HG03039 (cell line): ENCODE data around the gene SFXN1.
"Not testable (repeated sequence)": the region's sequence is repeated elsewhere in the genome, so short reads cannot be mapped to it uniquely, and the experiment has no call there.

Experiments used
- ATAC-seq: cut with Tn5 transposase; IDR thresholded peaks from one replicate; pipeline ENCODE4 v1.9.1; 2021; ENCODE audit warnings: mild to moderate bottlenecking, moderate library complexity; ENCODE audit not compliant: unreplicated experiment

Gene SFXN1

DNA sequence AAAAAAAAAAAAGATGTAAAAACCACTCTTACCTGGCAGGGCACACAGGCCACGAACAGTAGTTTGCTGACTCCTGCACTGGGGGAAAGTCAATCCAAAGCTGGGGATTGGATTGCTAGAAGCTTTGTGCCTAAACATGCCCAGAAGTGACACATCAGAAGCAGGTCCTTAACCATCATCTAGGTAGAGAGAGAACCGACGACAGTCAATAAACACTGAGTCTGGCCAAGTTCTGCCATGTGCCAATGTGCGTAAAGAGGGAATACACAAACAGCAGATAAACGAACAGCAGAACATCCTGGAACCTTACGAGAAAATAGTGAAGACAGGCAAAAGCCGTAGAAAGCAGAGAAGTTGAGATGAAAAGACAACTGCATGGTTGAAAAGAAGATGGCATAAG, 14.9 kb downstream of the SFXN1 start:
- no peak for ATAC-seq

DNA sequence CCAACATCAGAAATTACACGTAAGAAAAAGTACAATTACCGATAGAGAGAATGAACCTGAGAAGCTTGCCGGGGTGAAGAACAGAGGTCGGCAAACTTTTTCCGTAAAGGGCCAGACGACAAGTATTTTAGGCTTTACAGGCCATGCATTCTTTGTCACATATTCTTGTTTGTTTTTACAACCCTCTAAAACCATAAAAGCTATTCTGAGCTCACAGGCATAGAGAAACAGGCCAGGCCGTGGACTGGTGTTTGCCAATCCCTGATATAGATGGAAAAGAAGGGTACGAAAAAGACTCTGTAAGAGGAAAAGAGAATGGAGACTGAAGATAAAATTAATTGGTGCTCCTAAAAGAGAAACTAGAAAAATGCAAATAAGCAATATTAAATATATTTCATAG, 15.4 kb downstream of the SFXN1 start:
- ATAC-seq = no peak

DNA sequence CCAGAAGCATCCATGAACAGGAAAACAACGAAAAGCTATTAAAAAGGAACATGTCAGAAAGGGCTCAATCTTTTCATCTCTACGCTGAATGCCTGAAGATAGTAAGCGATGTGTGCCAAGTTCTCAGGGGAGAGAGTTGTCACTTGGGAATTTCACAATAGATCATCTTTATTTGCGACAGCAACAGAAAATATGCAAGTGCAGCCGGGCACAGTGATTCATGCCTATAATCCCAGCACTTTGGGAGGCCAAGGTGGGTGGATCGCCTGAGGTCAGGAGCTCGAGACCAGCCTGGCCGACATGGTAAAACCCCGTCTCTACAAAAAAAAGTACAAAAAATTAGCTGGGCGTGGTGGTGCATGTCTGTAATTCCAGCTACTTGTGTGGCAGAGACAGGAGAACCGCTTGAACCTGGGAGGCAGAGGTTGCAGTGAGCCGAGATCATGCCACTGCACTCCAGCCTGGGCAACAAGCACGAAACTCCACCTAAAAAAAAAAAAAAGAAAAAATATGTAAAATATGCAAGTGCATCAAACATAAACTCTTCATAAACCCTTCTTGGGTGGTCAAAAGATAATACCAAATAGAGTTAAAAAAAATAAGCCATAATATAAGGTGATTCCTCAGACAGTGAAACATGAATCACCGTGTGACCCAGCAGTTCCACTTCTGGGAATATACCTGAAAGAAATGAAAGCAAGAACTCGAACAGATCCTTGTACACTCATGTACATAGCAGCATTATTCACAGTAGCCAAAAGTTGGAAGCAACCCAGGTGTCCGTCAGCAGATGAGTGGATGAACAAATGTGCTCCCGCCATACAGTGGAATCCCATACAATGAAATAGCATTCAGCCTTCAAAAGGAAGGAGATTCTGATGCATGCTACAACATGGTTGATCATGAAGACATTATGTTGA, 16.2 kb downstream of the SFXN1 start:
- no peak for ATAC-seq

DNA sequence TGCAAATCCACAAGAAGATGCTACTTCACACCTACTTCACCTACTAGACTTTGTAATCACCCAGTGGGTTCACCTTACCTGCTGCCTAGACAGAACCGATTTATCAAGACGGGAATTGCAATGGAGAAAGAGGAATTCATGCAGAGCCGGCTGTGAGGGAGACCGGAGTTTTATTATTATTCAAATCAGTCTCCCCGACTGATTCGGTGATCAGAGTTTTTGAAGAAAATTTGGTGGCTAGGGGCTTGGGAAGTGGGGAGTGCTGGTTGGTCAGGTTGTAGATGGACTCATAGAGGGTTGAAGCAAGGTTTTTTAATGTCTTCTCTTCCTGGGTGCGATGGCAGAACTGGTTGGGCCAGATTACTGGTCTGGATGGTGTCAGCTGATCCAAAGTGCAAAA, 23.4 kb downstream of the SFXN1 start:
- no peak for ATAC-seq

- not testable (repeated sequence) for ATAC-seq
These were observed 29.3 kb downstream of the SFXN1 start for GRCh38 chr5:175507671-175508070.

- ATAC-seq = no peak
These were observed 30.5 kb downstream of the SFXN1 start for GRCh38 chr5:175508896-175509295.

GRCh38 chr5:175513297-175513696, 34.9 kb downstream of the SFXN1 start:
- ATAC-seq = no peak

DNA sequence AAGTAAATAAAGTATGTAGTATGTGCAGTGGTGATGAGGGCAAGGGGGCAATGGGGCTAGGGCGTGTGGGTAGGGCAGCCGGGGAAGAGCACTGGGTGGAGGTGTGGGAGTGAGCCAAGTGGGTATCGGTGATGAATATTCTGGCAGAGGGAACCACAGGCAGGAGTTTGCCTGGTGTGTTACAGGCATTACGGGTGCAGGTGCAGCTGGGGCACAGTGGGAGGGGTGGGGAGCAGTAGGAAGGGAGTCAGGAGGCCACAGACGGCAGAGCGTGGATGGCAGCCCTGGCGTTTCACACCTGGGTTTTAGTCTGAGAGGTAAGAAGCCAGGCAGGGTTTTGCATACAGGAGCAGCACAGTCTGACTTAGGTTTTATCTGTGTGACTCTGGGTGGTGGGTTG, 35.4 kb downstream of the SFXN1 start:
- no peak for ATAC-seq

DNA sequence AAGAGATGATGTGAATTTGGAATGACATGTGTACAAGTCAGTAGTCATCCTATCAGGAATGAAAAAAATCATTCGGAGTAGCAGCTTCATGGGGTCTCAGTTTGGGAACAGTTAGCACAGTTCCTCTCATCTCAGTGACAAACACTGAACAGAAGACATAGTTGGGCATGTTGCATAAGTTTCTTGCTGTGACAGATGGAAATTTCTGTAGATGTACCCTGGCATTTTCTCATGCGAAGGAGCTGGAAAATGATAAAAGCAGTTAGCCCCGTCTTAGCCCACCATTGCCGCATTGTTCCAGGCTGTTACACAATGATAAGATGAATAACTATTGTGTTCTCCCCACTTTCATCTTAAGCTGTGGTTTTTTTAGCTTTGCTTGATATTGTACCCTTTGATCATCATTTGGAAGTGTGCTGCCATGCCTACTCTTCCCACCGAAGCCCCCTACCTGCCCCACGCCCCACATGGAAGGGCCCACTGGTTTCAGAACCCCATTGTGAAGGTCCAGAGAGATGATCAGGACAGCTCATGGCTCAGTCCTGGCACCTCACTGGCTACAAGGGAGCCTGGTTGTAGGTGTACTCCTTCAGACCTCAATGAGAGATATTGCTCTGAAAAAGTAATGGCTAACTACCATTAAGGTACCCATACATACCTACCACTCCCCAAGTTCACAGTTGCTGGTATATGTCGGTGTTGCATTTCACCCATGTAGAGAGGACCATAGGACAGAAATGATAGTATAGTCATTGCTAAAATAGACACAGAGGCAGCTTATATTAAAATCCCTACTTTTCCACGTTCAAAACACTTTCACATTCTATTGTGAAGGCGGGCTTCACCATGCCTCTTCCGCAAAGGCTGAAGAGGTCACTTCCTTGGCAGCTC, 38.8 kb downstream of the SFXN1 start:
- no peak for ATAC-seq

GRCh38 chr5:175517824-175518450, 39.6 kb downstream of the SFXN1 start:
- ATAC-seq = no peak

DNA sequence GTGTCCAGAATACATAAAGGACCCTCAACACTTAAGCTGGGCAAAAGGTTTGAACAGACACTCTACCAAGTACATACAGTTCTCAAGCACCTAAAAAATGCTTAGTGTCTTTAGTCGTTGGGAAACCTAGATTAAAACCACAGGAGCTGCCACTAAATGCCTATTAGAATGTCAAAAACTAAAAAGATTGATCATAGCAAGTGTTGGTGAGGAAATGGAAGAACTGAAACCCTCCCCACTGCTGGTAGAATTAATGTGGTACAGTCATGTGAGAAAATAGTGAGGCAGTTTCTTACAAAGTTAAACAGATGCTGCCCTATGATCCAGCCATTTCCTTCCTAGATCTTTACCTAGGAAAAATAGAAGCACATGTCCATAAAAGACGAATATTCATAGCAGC, 40.6 kb downstream of the SFXN1 start:
- no peak for ATAC-seq

- no peak for ATAC-seq
These were observed 42.0 kb downstream of the SFXN1 start for GRCh38 chr5:175520321-175520720.

DNA sequence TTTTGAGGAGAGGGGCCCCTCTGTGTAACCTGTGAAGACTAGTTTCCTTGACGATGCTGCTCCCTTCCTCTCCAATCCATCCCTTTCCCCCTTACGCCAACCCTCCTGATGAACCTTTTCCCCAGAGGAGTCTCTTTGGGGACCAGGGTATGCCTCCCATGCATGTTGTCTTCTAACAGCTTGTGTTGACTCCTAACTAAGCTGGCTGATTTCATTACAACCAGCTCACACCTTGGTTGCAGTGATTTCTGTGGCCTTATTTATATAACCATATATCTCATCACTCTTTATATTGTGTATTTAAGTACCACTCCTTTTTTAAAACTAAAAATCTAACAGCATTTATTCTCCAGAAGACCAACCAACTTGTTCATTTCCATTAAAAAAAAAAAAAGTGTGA, 42.5 kb downstream of the SFXN1 start:
- ATAC-seq = no peak

- no peak for ATAC-seq
These were observed 43.0 kb downstream of the SFXN1 start for GRCh38 chr5:175521313-175521833.

DNA sequence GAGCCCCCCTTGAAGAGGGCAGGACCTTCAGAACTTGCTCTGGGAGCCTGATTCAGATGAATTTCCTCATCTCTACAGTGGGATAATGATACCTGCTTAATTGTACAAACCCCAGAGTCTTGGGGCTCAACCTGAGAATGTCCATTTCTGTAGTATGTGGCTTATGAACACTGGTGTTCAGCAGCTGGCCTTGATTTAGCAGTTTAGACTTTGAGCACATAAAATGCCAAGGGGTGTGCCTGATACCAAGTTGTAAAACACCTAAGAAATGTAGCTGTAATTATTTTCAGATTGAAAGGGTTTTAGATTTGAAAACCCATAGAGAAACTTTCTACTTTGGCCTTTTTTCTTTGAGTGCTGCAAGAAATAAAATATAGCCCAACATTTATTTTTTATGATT, 44.9 kb downstream of the SFXN1 start:
- no peak for ATAC-seq

DNA sequence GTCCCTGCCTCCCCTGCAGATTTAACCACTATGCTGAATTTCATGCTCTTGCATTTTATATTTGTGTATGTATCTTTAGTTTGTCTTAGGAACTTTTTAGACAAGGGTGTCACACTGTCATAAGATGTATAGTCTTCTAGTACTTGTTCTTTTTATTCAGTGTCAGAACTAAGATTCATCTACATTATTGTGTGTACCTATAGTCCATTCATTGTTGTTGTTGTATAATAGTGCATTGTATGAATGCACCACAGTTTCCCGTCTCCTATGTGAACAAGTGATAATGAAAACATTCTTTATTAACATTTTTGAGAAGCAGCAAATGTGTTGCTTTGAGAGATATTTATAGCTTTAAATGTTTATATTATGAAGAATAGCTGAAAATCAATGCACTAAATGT, 45.9 kb downstream of the SFXN1 start:
- ATAC-seq = no peak

DNA sequence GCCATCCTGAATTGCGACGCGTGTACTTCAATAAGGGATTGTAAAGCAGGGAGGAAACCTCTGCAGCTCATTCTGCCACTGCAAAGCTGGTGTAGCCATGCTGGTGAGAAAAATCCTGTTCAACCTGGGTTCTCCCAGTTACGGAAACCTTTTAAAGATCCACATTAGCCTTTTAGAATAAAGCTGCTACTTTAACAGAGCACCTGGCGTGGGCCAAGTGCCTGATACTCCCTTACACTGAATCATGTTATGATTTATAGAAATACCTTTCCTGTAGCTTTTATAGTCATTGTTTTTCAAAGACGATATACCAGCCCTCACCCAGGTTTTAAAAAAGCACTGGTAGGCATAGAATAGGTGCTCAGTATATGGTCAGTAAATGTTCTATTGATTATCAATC, 48.3 kb downstream of the SFXN1 start:
- ATAC-seq = no peak

DNA sequence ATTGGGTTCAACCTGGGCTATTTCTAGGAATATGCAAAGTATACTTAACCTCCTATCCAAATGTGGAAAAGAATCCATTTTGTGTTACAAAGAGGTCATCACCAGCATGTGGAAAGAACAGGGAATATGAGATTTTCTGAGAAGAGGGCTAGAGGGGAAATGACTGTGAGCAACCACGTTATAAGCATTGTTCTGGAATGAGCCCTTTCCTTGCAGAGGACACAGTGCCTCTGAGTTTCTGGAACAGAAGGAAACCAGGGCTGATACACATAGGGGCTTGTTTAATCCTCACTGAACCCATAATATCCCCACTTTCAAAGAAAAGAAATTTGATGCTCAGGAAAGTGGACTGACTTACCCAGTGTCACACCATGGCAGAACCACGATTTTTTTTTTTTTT, 53.0 kb downstream of the SFXN1 start:
- ATAC-seq = no peak

DNA sequence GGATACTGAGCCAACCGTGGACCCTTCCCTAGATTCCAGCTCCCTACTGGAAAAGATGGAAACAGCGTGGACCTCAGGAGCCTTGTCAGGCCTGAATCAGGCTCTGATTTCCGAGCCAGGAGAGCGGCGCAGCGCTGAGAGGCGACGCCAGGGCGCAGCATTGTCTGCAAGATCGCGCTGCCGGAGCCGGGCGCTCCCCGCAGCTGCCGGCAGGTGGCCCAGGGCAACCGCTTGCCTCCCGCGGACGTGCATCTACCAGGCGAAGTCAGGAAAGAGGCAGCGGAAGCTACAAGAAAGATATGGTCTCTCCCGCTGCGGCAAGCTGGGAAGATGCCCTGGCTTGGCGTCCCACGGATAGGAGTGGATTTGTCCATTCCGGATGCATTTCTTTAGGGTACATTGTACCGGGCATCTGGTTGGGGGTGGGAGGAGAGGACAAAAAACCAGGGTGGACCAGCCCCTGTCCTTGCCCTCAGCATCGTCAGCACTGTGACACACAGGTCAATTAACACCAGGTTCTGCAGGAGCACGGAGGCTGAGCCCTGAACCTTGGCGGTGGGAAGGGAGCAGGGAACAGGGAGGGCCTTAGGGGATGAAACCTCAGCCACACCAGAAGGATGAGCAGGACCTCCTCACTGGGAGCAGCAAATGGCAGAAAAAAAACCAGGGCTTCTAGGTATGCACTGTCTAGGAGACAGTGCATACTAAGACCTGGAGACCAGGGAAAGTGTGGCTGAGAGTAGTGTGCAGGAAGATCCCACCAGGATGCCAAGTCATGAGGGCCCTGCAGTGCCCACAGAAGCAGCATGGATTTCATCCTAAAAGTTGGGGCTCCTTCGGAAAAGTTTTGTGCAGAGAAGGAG, 55.9 kb downstream of the SFXN1 start:
- ATAC-seq = peak; percentile 75

GRCh38 chr5:175535331-175535730, 57.0 kb downstream of the SFXN1 start:
- not testable (repeated sequence) for ATAC-seq
